HG03460 (cell line): Measurements from ENCODE around the gene DHRS2.

Experiments
- ATAC-seq: cut with Tn5 transposase; IDR thresholded peaks from one replicate; pipeline ENCODE4 v1.9.1; 2021; ENCODE audit not compliant: unreplicated experiment

Gene DHRS2

DNA sequence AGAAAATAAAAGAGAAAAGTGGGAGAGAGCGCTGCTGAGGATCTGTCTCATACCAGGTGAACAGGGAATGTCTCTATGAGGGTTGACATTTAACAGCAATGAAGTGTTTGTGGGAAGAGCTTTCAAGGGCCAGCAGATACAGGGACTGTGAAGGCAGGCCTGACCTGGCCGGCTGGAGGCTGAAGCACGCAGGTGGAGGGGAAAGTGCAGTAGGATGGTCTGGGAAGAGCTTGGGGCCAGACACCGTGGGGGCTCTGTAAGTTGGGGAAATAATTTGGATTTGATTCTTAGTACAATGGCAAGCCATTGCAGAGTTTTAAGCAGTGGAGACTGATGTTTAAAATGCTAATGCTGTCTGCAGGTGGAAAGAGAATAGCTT, 23.8 kb upstream of the DHRS2 start:
- no peak for ATAC-seq

DNA sequence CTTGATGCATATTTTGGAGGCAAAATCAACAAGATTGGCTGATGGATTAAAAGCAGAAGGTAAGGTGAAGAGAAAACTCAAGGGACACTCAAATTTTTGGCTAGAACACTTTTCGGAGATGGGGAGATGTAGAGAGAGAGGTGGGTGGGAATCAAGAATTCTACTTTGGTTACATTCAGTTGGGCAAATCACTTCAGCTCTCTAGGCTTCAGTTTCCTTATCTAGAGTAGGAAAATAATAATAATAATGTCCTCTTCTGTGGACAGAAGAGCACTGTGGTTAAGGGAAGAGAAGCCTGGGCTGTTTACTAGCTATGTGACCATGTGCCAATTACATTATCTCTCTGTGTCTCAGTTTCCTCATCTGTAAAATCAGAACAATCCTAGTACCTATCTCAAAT, 23.4 kb upstream of the DHRS2 start:
- no peak for ATAC-seq

GRCh38 chr14:23613242-23614070, 22.7 kb upstream of the DHRS2 start:
- no peak for ATAC-seq

DNA sequence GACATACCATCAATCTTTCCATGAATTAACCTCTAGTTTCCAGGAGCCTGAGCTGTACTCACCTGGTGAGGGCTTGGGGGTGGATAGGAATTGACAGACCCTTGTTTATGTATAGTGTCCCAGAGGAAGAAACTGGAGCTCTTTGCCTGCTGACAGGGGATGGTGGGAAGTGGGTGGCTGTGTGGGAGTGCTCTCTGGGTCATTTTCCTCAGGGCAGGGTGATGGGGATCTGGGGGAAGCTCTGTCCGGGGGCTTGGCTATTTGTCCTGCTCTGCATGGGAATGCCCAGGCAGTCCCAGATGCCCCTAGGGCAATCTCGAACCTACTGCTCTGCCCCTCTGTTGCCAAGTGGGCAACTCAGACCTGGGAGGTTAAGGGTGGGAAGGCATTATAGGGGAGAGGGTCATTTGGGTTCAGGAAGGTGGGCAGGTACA, 21.8 kb upstream of the DHRS2 start:
- ATAC-seq: no peak

GRCh38 chr14:23615856-23616255, 20.3 kb upstream of the DHRS2 start:
- no peak for ATAC-seq

DNA sequence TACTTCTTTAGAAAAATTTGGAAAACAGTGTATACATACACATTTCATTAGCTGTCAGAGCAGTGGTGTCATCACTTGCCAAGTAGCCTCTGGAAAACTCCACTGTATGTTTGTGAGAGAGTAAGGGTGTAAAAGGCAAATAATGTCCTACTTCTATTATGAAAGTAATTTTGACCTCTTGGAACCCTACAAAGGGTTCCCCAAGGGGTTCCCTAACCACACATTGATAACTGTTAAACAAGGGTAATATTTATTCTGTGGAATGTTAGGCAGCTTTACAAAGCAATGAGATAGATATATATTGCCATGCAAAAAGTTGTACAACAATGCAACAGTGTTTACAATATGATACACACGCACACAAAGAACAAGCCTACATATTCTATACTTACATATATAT, 18.6 kb upstream of the DHRS2 start:
- ATAC-seq: no peak

- no peak for ATAC-seq
These were observed 17.7 kb upstream of the DHRS2 start for GRCh38 chr14:23618415-23618988.

- no peak for ATAC-seq
These were observed 15.9 kb upstream of the DHRS2 start for GRCh38 chr14:23620177-23620702.

DNA sequence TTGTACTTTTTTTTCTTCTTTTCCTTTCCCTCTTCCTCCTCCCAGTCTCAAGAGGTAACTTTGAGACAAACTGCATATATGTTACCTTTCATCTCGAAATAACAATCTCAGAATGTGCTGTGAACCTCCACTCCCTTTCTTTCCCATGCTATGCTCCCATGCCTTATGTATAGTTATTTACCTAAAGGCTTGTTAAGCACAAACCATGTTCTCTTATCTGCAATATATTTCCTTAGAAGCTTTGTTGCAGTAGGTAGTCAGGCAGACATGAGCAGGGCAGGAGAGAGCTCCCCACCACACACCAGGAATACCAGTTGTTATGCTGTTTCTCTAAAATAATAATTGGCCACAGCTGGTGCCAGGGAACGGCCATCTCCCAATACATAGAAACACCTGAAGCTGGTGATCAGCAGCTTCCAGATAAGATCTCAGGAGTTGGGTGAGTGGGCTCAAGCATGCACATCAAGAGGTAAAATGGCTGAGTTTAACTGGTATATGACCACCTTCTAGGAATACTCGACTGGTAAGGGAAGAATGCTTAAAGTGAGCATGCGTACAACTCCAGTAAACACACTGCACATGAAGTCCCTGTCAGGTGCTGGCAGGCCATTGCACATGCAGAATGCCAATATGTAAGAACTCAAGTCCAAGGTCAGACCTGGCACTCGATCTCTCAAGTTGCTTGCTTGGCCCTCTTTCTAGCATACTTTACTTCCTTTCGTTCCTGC, 14.8 kb upstream of the DHRS2 start:
- no peak for ATAC-seq

- no peak for ATAC-seq
These were observed 14.0 kb upstream of the DHRS2 start for GRCh38 chr14:23621932-23622730.

DNA sequence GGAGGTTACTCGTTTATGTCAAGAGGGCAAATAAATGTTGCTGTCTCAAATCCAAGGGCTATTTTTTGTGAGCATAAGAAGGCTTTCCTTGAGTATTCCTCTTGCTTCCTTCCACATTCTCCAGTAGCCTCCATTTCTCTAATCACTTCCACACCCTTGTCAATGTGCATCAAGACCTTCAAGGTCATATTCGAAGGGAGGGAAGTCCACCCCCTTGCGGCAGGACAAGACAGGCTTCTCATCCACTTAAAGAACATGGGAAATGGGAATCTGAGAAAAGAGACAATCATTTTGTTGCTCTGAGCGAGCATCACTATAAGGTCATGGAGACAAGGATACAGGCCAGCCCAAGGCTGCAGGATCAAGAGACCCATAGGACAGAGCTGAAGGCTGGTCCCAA, 13.2 kb upstream of the DHRS2 start:
- ATAC-seq: no peak

- no peak for ATAC-seq
These were observed 12.2 kb upstream of the DHRS2 start for GRCh38 chr14:23623962-23624361.

DNA sequence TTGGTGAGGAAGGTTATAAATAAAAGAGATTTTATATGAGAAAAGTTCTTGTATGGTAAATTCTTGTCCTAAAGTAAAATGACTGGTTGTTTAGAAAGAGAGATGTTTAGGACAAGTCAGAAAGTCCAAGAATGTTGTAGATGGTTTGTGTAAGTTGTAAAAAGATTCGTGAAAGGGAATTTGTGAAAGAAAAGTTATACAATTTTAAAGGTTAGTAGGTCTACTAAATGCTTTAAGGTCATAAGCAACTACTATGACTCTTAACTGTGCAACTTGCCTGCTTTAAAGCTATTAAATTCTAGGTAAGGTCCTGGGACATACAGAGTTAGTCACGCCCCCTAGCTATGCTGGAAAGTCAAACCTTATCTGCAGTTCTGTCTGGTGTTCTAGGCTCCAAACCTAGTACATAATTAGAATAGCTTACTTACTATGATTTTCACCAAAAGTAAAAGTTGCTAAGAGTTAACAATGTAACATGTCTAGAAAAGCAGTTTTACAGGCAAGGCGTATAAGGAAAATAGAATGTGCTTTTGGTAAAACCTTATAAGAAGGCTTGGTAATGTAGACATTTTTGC, 11.2 kb upstream of the DHRS2 start:
- ATAC-seq: no peak

DNA sequence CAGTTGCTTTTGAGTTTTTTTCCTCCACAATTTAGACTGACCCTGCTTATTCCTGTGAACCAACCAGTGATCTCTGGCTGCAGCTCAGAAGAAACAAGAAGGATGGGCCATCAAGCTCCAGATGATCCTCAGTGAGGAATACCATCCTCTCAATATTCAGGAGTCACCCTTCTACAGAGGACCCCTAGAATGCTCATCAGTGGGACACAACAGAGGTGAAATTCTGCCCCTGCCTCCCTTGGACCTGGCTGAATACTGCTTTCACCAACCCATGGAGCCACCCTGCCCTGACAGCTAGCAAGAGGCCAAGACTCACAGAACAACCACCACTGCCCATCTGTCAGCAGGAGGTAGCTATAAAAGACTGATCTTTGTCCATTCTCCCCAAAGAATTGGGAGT, 9.2 kb upstream of the DHRS2 start:
- no peak for ATAC-seq

DNA sequence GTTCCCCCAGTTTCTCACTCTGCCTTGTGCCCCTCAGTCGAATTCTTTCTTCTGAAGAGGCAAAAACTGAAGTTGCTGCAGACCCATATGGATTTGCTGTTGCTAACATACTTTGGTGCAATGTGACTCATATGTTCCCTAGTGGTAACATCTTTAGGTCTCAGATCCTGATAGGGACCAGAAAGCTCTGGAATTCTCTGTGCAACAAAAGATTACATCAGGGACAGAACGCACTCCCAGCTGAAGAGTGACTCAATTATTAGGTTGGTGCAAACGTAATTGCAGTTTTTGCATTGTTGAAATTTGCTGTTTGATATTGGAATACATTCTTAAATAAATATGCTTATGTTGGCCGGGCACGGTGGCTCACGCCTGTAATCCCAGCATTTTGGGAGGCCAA, 8.2 kb upstream of the DHRS2 start:
- no peak for ATAC-seq

- ATAC-seq: no peak
These were observed 7.0 kb upstream of the DHRS2 start for GRCh38 chr14:23629204-23629603.

- ATAC-seq: no peak
These were observed 6.2 kb upstream of the DHRS2 start for GRCh38 chr14:23629832-23630396.

GRCh38 chr14:23630687-23631086, 5.5 kb upstream of the DHRS2 start:
- ATAC-seq: no peak

- no peak for ATAC-seq
These were observed 4.9 kb upstream of the DHRS2 start for GRCh38 chr14:23631234-23631633.

- no peak for ATAC-seq
These were observed 4.3 kb upstream of the DHRS2 start for GRCh38 chr14:23631702-23632460.
